Heart left ventricle (tissue), 13 donors: ENCODE results near the gene CRYAB.

ENCODE experiments used
- CTCF ChIP-seq, 12 donors: fragments of 200-600 bp; sonication (generic) in 4 of 12; IDR thresholded peaks; one replicate each; pipeline versions ENCODE4 v1.5.0 to v1.8.0; 2018 to 2022; ENCODE audit warnings: antibody characterized with exemption in 12 of 12, mild to moderate bottlenecking in 5 of 12
- POLR2A ChIP-seq, 2 donors: fragments of 450-650 bp; IDR thresholded peaks; one replicate each; pipeline ENCODE4 v1.6.1; 2017; ENCODE audit warnings: antibody characterized with exemption in 2 of 2, mild to moderate bottlenecking in 2 of 2, moderate library complexity in 2 of 2
- donor health status: ischemic (EF 13 %, LVEDD 7.1; RV severe dilation, severe dysfunction).
- donor health status: DM: no; HTN: yes; CAD: no.
- donor health status: DM: no; HTN: no; CAD: no.
- donor health status: ischemic (EF 25% LVEDD 6.9; RV normal size, moderate dysfunction).
- donor health status: ischemic (EF 25% LVEDD 5.7; RV mildly dilated, moderate dysfunction).
- donor health status: ischemic (EF 35%, LVEDD 5.7; RV mildly dilated, moderate dysfunction).
- donor health status: nonischemic (EF 11% LVEDD 7.7; RV severe dilation, severe dysfunction).
- donor health status: DM: yes; HTN: yes; CAD: no.
- donor health status: PGD.
- donor health status: ischemic (EF 29% LVEDD 5.4; RV normal size, mild dysfunction).
- donor health status: nonischemic (EF 23%, LVEDD 6.1; RV moderate dilation, normal function).

DNA sequence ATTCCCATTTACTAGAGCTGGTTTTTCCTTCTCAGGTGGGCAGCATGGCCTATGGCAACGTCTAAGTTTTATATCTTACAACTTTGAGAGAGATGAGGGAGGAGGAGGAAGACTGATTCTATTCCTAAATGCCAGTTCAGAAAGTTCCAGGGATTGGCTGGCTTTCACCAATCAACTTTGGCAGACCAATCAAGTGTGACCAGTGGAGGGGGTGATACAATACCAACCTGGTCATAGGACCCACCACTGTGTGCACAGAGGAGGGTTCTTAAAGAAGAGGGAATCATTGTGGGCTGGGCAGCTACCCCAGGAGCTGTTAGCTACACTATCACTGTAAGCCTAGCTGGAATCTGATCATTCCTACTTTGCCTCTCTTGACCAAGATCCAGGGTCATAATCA lies 33.6 kb upstream of the CRYAB start:
- no peak for TF ChIP-seq CTCF (IDR thresholded peaks at IDR 0.05)
- no peak for TF ChIP-seq POLR2A (IDR thresholded peaks at IDR 0.05)
